Measurements from ENCODE around the gene DSTN.
A peak's percentile ranks its signal among the peaks of the same experiment; 100 is the strongest.

The DSTN gene

DNA sequence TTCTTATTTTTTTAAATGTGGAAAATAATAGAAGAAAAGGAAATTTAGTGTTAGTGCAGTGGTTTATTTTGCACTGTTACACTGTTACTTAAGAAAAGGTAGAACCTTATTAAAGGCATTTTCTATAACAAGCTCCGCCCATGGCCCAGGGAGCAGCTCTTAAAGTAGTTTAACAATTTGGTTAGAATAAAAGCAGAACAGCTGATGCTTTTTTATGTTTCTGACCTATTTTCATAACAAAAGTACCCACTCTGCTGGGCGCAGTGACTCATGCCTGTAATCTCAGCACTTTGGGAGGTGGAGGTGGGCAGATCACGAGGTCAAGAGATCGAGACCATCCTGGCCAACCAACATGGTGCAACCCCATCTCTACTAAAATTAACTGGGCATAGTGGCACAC, 32.6 kb downstream of the DSTN start:
- H3K4me3 ChIP-seq (ENCODE audit: low read length) = no peak overlapping the region
- DNase-seq (ENCODE audit: low read depth) = no peak
- TF ChIP-seq, protein P1, sequence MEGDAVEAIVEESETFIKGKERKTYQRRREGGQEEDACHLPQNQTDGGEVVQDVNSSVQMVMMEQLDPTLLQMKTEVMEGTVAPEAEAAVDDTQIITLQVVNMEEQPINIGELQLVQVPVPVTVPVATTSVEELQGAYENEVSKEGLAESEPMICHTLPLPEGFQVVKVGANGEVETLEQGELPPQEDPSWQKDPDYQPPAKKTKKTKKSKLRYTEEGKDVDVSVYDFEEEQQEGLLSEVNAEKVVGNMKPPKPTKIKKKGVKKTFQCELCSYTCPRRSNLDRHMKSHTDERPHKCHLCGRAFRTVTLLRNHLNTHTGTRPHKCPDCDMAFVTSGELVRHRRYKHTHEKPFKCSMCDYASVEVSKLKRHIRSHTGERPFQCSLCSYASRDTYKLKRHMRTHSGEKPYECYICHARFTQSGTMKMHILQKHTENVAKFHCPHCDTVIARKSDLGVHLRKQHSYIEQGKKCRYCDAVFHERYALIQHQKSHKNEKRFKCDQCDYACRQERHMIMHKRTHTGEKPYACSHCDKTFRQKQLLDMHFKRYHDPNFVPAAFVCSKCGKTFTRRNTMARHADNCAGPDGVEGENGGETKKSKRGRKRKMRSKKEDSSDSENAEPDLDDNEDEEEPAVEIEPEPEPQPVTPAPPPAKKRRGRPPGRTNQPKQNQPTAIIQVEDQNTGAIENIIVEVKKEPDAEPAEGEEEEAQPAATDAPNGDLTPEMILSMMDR (conservative IDR thresholded peaks at IDR 0.05; ENCODE audit: low read length) = no peak

DNA sequence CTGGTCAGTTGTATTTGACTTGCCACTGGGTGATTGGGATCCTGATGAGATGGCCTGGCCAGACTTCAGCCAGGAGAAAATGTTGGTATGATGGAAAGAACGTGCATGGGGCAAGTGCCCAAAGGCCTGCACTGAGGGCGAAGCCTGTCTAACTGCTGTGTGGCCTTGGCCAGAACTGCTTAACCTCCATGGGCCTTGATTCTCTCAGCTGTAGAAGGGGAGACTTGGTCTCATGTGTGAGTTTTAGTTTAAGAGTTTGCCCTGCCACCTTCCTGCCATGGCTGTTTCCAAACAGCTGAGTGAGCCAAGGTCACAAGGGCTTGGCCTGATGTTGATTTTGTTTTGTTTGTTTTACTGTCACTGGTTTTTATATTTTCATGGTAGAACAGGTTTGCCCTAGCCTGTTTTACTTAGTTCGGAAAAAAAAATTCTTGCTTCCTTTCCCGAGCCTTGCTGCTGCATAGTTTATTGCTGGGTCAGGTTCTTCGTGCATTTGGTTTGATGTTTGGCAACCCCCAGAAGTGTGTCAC, 35.3 kb downstream of the DSTN start:
- TF ChIP-seq, protein P1 (conservative IDR thresholded peaks at IDR 0.05; ENCODE audit: low read length) = no peak
- DNase-seq (ENCODE audit: low read depth) = no peak
- H3K4me3 ChIP-seq (ENCODE audit: low read length) = no peak overlapping the region

- TF ChIP-seq, protein P1 (conservative IDR thresholded peaks at IDR 0.05; ENCODE audit: low read length) = no peak
- no peak for DNase-seq (ENCODE audit: low read depth)
- no peak overlapping the region for H3K4me3 ChIP-seq (ENCODE audit: low read length)
Measured at GRCh38 chr20:17606001-17606400, 36.1 kb downstream of the DSTN start.

- TF ChIP-seq, protein P1 (conservative IDR thresholded peaks at IDR 0.05; ENCODE audit: low read length) = no peak
- no peak for DNase-seq (ENCODE audit: low read depth)
Measured at GRCh38 chr20:17608701-17609497, 39.0 kb downstream of the DSTN start.

DNA sequence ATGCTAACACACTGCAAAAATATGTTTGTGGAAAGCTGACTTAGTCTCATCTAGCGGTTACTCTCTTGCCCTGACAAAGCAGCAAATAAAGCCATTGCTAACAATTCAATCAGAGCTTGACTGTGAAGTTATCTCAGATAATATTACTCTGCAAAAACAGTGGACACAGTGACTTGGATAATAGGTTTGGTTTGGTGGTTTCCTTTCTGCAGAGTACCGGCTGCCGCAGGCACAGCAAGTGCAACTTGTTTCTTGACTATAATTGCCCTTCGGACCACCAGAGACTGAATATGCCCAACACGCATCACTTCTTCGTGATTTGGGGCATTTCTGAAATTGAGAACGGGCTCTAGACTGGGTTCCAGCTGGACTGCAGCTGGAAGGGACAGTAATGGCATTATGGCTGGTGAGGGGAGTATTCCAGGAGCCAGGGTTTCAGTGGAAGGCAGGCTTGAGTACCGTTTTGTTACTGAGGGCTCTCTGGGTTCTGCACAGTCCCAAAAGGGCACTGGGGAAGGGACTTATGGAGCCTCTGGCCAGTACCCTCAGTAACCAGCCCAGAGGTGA, 40.0 kb downstream of the DSTN start:
- DNase-seq (ENCODE audit: low read depth) = no peak
- no peak overlapping the region for H3K4me3 ChIP-seq (ENCODE audit: low read length)
- TF ChIP-seq, protein P1 (conservative IDR thresholded peaks at IDR 0.05; ENCODE audit: low read length) = no peak

More at GRCh38 chr20:17608701-17609497, 39.0 kb downstream of the DSTN start:
- no peak overlapping the region for H3K4me3 ChIP-seq (ENCODE audit: low read length)

DNA sequence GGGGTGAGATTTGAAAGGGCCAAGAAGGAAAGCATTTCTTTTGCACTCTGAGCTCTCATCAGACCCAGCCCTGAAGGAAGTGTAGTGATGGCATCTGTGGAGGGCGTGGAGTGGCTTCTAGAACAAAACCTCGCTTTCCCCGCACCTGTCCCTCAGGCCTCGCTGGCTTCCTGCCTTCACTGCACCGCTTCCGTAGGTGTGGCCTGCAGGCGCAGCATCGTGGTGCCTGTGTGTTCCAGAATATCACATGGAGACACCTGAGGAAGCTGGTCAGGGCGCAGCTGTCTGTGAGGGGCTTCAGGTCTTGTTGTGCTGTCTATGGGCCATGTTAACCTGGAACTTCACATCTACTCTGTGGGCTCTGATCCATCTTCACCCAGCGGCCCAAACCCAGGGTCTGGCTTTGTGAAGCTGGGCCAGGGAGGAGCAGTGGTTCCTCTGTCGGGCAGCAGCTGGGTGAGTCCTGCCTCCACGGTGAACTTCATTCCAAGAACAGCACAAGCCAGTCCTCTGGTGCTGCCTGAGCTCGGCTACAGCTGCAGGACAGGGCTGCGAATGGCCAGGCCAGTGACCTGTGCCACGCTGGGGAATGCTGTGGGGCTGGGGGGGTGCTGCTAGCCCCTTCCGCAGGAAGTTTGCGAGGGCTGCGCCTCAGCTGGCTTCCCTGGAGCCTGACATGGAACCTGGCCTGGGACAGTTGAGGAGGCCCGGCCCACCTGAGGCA, 40.9 kb downstream of the DSTN start:
- TF ChIP-seq, protein P1 (conservative IDR thresholded peaks at IDR 0.05; ENCODE audit: low read length) = no peak
- H3K4me3 ChIP-seq (ENCODE audit: low read length) = no peak overlapping the region
- DNase-seq (ENCODE audit: low read depth) = peak; percentile 18

Data from AG10803 (cell line).